Fibroblast of villous mesenchyme (primary cell): Measurements from ENCODE around the gene COL6A3. TPM values are rescaled to one million over a fixed set of nuclear protein-coding genes. Genes with fewer than 3 reads are reported as not detected.
"Not testable (repeated sequence)": the region's sequence is repeated elsewhere in the genome, so short reads cannot be mapped to it uniquely, and the experiment has no call there.

Source experiments
- DNase-seq: peaks from one replicate; pipeline ENCODE4 v3.0.0-alpha.2; 2010; ENCODE audit warnings: low read depth
- H3K4me3 ChIP-seq: 2 replicates; pipeline ENCODE4 v1.5.1; 2011; ENCODE audit warnings: low read depth, mild to moderate bottlenecking, low read length
- total RNA-seq: library from RNA; depleted of rRNA; stranded (reverse); fragments of >200 nt; gene quantifications from 2 replicates; pipeline ENCODE4 v1.2.3, GENCODE V29; 2012
- TF ChIP-seq, protein P1 (sequence below): IDR thresholded peaks from 2 replicates; pipeline ENCODE4 v1.5.1; 2012; ENCODE audit warnings: low read depth, mild to moderate bottlenecking, low read length; ENCODE audit not compliant: insufficient read depth

The COL6A3 gene
- total RNA-seq, 1 donor, result 1,329 TPM

DNA sequence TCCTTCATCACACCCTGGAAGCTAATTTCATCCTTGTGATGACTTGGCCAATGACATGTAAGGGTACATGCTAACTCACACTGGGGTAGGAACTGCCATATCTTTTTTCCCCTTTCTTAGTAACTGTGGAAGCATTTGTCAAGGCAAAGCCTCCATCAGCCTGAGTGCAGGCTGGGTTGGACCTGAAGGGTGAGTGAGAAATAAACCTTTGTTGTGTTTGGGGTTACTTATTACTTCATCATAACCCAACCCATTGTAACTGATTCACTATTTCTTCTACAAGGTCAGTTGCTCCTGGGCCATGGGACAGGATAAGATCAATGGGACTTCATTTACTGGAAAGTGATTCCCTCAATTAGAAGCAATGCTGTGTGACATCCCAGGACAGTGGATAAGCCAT, 108.4 kb downstream of the COL6A3 start:
- TF ChIP-seq, protein P1, sequence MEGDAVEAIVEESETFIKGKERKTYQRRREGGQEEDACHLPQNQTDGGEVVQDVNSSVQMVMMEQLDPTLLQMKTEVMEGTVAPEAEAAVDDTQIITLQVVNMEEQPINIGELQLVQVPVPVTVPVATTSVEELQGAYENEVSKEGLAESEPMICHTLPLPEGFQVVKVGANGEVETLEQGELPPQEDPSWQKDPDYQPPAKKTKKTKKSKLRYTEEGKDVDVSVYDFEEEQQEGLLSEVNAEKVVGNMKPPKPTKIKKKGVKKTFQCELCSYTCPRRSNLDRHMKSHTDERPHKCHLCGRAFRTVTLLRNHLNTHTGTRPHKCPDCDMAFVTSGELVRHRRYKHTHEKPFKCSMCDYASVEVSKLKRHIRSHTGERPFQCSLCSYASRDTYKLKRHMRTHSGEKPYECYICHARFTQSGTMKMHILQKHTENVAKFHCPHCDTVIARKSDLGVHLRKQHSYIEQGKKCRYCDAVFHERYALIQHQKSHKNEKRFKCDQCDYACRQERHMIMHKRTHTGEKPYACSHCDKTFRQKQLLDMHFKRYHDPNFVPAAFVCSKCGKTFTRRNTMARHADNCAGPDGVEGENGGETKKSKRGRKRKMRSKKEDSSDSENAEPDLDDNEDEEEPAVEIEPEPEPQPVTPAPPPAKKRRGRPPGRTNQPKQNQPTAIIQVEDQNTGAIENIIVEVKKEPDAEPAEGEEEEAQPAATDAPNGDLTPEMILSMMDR, result no peak
- H3K4me3 ChIP-seq, result no peak overlapping the region
- no peak for DNase-seq

DNA sequence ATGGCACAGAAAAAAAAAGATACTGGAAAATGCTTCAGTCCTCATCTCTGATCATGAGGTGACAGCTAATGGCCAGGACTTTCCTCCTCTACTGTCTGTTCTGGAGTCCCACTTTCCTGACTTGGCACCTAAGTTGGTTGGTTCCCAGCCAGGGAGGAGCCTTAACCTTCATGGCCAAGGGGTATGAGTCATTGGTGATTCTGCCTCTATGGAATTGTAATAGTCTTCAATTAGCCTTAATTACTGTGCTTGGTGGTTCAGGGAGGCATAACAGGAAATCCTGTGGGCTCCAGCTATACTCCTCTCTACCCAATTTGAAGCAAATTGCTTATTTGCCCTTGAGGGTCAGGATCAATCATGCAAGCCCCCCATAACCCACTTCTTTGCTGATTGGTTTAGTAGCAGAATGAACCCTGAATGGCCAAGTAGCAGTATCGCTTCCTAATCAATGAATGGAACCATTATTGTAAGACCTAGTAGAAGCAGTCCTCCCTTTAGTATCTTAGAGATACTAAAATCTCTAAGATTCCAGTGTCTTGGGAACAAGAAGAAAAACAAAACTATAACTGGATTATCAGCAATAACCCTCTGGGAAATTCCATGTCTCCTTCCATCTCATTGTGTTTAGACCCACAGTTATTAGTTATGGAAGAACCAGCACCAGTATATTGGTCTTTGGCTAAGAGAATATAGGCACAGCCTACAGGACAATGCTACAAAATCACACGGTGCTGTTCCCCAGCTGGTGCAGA, 109.0 kb downstream of the COL6A3 start:
- DNase-seq, result peak; percentile 74
- H3K4me3 ChIP-seq, result no peak overlapping the region
- TF ChIP-seq, protein P1, result no peak

DNA sequence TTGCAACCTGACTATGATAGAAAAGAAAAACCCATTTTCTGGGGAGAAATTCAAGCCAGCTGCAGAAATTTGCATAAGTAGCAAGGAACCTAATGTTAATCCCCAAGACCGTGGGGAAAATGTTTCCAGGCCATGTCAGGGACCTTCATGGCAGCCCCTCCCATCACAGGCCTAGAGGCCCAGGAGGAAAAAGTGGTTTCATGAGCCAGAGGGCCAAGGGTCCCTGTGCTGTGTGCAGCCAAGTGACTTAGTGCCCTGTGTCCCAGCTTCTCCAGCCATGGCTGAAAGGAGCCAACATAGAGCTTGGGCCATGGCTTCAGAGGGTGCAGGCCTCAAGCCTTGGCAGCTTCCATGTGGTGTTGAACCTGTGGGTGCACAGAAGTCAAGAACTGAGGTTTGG, 110.7 kb downstream of the COL6A3 start:
- not testable (repeated sequence) for DNase-seq, H3K4me3 ChIP-seq

DNA sequence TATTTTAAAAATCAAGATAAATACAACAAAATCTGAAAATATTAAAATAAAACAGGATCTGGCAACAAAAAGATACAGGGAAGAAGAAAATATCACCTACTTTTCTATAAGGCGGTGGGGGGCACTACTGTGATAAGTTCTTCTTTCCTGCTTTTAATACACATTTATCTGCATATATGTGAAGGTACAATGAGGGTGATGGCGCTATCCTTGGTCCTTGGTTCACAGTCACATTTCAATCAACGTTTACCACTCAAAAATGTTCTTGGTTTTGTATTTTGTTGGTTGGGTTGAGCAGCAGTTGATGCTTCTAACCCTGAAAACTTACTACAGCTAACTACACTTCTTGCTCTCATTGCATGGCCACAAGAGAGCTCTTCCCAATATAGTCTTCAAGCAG, 112.4 kb downstream of the COL6A3 start:
- no peak for DNase-seq
- no peak overlapping the region for H3K4me3 ChIP-seq
- TF ChIP-seq, protein P1, result no peak

DNA sequence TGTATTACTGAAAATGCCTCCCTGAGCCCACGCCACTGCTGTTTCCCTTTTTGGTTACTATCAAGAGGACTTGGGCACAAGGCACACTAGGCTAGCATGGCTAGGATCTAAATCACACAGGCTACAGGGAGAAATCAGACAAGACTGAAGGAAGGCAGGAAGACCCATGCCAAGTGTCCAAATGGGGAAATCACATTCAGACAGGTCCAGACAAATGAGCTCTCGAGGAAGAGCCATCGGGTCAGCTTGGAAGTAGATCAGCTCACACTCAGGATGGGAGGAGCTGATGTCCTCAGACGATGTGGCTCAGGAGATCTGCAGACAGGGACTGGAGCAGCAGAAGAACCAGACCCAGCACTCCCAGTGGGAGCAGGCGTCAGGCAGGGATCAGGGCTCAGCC, 113.2 kb downstream of the COL6A3 start:
- DNase-seq, result peak; percentile 5
- TF ChIP-seq, protein P1, result no peak
- no peak overlapping the region for H3K4me3 ChIP-seq

DNA sequence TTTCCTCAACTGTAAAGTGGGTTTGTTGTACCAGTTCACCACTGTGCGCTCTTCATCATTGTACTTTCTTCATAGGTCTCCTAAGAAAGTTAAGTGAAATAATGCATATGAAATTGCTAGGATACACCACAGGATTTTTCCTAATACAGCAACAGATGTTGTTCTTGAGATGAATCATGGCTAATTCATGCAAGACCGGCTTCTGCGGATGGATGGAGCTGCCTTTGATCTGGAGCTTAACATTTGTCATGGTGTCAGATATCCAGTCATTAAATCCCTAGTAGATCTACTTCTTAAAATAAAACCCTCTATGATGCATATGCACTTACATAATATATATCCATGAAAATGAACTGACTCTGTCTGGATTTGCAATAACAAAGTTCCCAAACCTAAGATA, 114.1 kb downstream of the COL6A3 start:
- peak; percentile 99 for DNase-seq
- TF ChIP-seq, protein P1, result no peak
- no peak overlapping the region for H3K4me3 ChIP-seq

DNA sequence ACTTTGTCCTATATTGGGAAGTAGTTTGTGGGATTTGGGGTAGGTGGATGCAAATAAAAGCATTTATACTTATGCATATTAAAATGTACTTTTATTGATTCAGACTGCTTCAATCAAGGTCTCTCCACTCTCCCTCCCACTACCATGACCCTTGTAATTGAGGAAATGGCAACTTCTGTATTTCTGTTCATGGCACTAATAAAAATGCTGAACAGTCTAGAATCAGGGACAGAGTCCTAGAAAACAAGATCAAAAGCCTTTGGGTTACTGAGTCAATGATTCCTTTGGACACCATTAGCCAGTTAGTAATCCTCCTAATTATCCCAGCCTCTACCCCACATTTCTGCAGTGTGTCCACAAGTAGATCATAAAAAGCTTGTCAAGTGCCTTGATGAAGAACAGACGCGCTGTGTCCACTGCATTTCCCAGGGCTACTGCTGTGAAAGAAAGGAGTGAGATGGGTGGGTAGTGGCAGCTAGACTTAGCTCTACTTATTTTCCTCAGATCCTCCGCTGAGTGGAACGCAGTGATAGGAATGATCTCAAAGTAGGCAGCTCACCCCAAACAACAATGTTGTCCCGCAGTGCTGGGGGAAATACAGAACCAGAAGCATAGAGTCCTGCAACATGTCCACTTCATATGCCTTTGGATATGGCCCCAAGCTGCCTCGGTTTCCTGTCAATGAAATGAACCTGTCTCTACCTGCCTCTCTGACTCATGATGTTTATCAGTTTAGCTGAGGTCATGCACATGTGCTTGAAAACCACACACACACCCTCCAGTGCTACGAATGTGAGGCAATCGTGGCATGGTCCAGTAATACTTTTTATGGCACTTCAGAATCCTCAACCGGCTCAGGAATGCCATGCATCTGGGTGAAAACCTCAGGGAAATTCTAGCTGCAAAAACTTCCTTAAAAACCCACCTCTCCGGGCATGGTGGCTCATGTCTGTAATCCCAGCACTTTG, 115.5 kb downstream of the COL6A3 start:
- no peak overlapping the region for H3K4me3 ChIP-seq
- TF ChIP-seq, protein P1, result no peak
- DNase-seq, result peak; percentile 99
